Caki2 (cell line): Measurements from ENCODE around the gene OR5C1. TPM values are rescaled to one million over a fixed set of nuclear protein-coding genes. Genes with fewer than 3 reads are reported as not detected.
A peak's percentile ranks its signal among the peaks of the same experiment; 100 is the strongest.
"Not testable (repeated sequence)": the region's sequence is repeated elsewhere in the genome, so short reads cannot be mapped to it uniquely, and the experiment has no call there.

ENCODE experiments used
- DNase-seq: peaks from one replicate; pipeline ENCODE4 v3.0.0-alpha.2; 2015; ENCODE audit warnings: low read depth
- in situ Hi-C: cut with HindIII; loops from 2 replicates; pipeline ENCODE4 v1.10.0; 2016; ENCODE audit warnings: low sequenced_read_pairs, low pct_unique_long_range_greater_than_20kb, mixed read lengths
- total RNA-seq: library from RNA; depleted of rRNA; stranded (reverse); fragments of >200 nt; shearing (Covaris generic); gene quantifications from 2 replicates; pipeline ENCODE4 v1.2.3, GENCODE V29; 2014; ENCODE audit warnings: low replicate concordance

Gene OR5C1
- total RNA-seq, 1 experiment from 2014 or later, result not detected

GRCh38 chr9:122807271-122807900 lies 18.7 kb downstream of the OR5C1 start:
- in situ Hi-C loops, result no loop called here
- no peak for DNase-seq

DNA sequence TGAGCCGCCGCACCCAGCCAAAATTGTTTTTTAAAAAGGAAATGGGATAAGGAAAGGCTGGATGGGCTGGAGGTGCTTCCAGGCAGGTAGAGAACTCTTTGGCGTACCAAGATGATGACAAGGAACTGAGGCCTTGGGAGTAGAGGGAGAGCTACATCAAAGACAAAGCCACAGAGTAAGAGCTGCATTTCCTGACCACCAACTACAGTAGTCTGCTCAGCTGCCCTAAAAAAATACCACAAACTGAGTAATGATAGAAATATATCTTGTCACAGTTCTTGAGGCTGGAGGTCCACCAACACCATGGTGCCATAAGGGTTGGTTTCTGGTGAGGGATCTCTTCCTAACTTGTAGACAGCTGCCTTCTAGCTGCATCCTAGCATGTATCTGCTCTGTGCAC lies 19.4 kb downstream of the OR5C1 start:
- in situ Hi-C loops, result no loop called here
- DNase-seq, result no peak

- DNase-seq, in situ Hi-C loops: not testable (repeated sequence)
Observed at GRCh38 chr9:122809261-122809660, 20.5 kb downstream of the OR5C1 start.

DNA sequence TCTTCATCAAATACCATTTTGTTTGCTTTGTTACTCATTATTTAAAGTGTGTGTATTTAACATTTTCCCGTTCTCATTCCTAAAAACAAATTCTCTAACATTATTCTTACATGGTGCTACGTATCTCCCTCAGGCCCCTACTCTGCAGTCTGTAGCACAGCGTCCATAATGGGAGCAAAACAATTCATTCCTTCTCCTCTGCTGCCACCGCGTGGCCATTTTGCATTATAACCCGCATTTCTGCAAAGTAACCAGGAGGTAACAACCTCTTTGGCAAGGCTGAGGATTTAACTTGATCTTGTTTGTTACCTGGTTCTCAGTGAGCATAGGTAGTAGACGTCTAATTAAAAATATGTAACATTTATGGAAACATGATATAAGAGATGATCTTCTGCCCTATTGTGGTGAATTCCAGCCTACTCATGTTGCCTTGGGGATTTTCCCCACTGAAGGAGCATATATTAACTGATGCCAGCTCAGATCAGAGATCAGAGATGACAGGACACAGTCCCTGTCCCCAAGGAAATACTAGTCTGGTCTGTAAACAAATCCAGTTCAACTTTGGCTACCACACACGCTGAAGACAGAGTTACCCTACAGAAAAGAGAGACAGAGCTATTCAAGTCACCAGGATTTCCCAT lies 21.7 kb downstream of the OR5C1 start:
- in situ Hi-C loops, result no loop called here
- peak; percentile 64 for DNase-seq

- DNase-seq, result no peak
- in situ Hi-C loops, result no loop called here
Observed at GRCh38 chr9:122812736-122813135, 24.0 kb downstream of the OR5C1 start.

GRCh38 chr9:122814545-122814944 lies 25.8 kb downstream of the OR5C1 start:
- DNase-seq, result no peak
- in situ Hi-C loops, result no loop called here

DNA sequence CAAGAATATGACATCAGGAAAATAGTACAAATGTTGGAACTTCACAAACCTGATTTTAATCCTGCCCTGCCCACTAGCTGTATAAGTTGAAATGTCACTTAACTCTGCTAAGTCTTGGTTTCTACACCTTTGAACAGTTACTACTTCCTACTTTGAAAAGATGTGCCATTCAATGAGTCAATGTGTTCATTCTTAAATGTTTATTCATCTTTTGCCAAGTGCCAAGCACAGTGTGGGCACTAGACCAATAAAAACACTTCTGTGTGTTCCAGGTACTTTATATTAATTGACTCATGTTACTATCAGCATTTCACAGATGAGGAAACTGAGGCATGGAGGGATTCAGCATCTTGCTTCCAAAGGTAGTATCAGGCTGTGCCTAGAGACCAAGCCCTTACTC lies 26.8 kb downstream of the OR5C1 start:
- in situ Hi-C loops, result no loop called here
- no peak for DNase-seq

- in situ Hi-C loops, result no loop called here
- no peak for DNase-seq
Observed at GRCh38 chr9:122816163-122816867, 27.6 kb downstream of the OR5C1 start.

GRCh38 chr9:122819326-122819725 lies 30.6 kb downstream of the OR5C1 start:
- in situ Hi-C loops, result no loop called here
- no peak for DNase-seq

- in situ Hi-C loops, result no loop called here
- no peak for DNase-seq
Observed at GRCh38 chr9:122819791-122820489, 31.2 kb downstream of the OR5C1 start.

- in situ Hi-C loops, result no loop called here
- no peak for DNase-seq
Observed at GRCh38 chr9:122820490-122820845, 31.7 kb downstream of the OR5C1 start.

DNA sequence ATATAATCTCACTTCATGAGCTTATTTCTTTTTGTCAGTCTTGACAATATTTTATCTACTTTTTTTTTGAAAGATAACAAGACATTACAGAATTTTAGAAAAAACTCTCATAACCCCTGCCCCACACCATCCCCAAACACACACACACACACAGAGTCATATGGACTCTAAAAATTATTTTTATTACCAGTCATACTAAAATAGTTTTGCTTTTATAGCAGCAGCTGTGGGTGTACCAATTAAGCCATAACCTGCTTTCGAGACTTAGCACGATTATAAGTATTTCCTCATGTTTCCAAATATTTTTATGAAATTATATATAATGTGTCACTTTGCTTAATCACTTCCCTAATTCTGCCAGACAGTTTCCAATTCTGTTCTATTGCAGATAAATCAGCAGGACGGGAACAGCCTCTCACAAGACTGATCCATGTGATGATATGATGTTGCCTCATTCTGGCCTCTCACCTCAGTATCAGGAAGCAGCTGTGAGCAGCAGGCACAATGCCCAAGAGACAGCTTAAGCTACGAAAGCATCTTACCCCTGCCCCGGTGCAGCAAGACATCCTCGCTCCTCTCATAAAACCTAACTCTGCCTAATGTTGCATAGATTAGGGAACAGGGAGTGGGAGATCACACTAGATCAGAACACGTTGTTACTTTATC lies 32.7 kb downstream of the OR5C1 start:
- DNase-seq, result no peak
- in situ Hi-C loops, result no loop called here

- DNase-seq, result no peak
- in situ Hi-C loops, result no loop called here
Observed at GRCh38 chr9:122822056-122822455, 33.3 kb downstream of the OR5C1 start.

DNA sequence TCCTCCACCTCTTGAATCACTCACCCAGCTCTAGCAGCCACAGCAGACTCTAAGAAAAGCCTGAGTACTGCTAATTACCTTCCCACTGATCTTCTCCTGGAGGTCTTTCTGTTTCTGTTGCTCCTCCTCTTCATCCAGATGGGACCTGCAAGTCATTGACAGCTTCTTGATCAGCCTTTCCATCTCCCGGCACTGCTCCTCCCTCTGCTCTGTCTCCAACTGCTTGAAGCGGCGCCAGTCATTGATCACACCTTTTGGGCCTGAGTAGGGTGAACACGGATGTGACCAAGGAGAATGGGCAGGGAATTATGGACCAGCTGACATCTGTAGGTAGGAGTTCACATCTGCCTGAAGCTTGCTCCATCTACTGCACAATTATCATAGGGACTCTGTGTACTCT lies 34.2 kb downstream of the OR5C1 start:
- in situ Hi-C loops, result no loop called here
- DNase-seq, result no peak

- in situ Hi-C loops, result no loop called here
- DNase-seq, result no peak
Observed at GRCh38 chr9:122827761-122828093, 39.0 kb downstream of the OR5C1 start.

DNA sequence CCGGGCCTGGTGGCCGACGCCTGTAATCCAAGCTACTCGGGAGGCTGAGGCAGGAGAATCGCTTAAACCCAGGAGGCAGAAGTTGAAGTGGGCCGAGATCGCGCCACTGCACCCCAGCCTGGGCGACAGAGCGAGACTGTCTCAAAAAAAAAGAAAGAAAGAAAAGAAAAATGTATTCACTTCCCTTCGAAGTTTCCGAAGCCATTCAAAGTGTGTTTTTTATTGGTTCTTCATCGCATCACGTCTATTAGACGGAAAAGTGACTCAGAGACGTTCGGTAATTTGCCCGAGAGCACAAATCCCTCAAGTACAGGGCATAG lies 40.2 kb downstream of the OR5C1 start:
- in situ Hi-C loops, result not testable (repeated sequence)

GRCh38 chr9:122832194-122832593 lies 43.5 kb downstream of the OR5C1 start:
- DNase-seq, result no peak
- in situ Hi-C loops, result no loop called here

More for the DNA sequence above, 40.2 kb downstream of the OR5C1 start:
- not testable (repeated sequence) for DNase-seq

DNA sequence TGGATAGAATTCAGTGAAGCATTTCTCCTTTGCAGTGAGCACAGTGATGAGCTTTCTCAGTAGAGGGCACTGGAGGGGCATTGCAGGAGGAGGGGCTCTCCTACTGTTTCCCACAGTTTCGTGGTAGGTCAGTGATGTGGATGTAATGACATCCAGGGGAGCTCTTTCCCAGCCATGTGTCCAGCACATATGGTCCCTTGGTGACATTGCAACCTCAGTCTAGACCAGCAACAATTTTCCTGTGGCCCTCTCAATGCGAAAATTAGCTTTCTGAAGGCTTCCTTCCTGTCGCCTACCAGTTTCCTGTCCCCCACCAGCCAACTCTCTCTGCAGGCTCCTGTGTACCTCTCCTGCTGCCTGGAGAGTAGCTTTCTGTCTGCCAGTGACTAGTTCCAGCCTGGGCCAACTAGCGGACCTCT lies 46.6 kb downstream of the OR5C1 start:
- DNase-seq, result no peak
- in situ Hi-C loops, result no loop called here
